ENCODE measurements around the gene YIF1A.
"Not testable (repeated sequence)": the region's sequence is repeated elsewhere in the genome, so short reads cannot be mapped to it uniquely, and the experiment has no call there.

Gene YIF1A

DNA sequence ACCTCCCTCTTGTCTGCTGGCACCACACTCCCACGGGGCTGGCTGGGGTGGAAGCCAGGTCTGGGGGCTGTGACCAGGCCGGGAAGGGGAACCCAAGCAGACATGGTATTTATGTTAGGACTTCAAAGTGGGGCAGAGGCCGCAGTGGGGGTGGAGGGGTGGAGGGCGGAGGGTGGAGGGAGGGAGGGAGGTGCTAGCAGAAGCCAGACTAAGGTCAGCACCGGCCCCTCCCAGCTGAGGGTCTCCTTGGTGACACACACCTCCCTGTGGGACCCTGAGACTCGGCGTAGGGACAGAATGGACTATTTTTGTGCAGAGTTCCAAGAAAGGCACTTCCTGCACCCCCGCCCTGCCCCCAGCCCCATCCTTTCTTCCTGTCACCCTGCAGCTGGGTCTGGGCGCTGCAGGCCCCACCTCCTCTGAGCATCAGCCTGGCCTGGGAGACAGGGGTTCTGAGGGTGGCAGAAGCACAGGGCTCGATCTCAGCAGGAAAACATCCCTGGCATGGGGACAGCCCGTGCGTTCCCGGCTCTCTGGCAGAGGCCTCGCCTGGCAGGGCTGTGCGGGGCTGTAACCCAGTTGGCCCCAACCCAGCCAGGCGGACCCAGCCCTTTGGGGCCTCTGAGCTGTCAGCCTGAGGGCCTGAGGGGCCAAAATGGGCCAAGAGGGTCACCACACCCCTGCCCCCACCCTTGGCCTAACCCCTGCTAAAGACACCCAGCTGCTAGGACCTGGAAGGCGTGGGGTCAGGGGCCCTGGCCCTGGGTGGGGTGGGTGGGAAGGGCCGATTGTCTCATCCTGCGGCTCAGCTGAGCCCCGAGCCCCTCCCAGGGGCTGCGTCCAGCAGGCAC, 37.5 kb upstream of the YIF1A start:
- no peak for DNase-seq (ENCODE audit: low read depth)

DNA sequence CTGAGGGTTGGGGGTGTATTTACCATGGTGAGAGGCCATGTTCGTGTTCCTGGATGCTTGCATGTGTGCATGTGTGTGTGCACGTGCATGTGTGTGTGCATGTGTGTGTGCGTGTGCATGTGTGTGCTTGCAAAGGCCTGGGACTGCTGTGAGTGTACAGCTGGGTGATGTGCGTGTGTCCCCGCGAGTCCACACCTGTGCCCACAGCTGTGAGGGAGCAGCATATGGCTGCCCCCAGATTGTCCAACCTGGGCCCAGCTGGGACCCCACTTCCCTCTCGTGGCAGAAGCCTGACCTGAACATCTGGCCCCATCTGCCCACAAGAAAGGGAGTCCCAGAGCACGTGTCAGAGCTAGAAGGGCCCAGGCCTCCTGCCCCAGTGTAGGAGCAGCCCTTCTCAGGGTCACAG, 36.3 kb upstream of the YIF1A start:
- DNase-seq (ENCODE audit: low read depth), result no peak

DNA sequence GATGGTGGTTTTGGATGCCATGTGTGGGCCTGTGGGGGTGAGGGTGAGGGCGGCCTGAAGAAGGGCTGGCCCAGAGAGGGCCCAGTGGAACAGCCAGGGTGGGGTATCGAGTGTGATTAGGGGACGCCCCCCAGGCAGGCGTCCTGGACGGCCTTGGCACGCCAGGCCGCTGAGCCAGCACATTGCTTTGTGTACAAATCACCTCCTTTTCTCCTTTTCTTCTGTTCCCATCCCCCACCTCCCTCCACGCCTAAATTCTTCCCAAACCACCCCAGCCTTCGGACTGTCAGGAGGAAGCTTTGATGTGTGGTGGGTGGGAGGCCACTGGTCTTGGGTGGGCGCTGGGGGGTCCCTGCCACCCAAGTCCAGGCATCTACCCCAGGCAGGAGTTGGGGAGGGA, 35.7 kb upstream of the YIF1A start:
- DNase-seq (ENCODE audit: low read depth), result no peak

DNA sequence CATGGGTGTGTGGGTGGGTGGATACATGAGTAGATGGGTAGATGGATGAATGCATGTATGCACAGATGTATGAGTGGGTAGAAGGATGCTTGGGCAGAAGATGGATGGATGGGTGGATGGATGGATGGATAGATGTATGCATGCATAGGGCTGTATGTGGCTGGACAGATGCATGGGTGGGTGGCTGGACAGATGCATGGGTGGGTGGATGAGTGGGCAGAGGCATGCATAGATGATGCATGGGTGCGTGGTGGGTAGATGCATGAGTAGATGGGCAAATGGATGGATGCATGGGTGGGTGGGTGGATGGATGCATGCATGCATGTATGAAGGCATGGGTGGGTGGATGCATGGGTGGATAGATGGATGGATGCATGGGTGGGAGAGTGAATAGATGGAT, 34.7 kb upstream of the YIF1A start:
- DNase-seq (ENCODE audit: low read depth), result no peak

DNA sequence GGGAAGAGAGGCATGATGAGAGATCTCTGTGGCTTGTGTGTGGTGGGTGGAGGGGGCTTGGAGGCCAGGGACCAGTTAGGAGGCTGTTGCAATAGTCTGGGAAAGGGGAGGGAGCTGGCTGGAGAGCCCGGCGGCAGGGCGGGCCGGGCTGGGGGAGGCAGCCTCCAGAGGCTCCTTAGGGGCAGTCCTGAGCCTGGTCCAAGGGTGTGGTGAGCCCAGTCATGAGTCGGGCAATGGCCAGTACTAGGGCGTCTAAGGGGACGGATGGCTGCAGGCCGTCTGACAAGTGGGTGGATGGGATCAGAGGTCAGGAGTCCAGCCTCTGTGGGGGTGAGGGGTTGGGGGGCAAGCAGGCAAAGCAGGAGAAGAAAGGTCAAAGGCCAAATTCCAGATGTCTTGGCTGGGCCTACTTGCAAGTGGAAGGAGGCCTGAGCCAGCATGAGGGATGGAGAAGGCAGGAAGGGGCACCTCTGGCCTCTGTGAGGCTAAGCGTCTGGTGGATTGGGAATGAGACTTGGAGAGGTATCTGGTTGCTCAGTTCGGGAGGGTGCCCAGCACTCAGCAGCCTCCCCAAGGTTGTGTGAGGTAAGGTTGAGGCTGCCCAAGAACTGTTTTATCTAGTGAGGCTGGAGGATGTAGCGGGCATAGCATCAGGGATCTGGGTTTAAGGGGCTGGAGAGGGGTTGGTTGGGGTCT, 33.9 kb upstream of the YIF1A start:
- DNase-seq (ENCODE audit: low read depth), result no peak

DNA sequence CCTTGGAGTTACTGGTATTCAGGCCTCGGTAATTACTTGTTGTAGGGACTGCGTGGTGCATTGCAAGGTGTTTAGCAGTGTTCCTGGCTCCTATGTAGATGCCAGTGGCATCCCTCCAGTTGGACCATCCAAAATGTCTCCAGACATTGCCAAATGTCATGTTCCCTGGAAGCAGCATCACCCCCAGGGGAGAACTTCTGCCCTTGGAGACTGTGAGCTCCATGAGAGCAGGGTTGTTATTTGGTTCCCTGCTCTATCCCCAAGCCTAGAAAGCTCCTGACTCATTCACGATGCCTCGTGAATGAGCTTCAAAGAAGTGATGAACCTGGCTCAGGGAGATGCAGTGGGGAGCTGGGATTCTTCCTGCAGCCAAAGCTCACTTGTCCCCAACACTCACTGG, 32.7 kb upstream of the YIF1A start:
- DNase-seq (ENCODE audit: low read depth), result no peak

DNA sequence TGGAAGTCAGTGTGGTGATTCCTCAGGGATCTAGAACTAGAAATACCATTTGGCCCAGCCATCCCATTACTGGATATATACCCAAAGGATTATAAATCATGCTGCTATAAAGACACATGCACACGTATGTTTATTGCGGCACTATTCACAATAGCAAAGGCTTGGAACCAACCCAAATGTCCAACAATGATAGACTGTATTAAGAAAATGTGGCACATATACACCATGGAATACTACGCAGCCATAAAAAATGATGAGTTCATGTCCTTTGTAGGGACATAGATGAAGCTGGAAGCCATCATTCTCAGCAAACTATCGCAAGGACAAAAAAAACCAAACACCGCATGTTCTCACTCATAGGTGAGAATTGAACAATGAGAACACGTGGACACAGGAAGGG, 31.8 kb upstream of the YIF1A start:
- not testable (repeated sequence) for DNase-seq (ENCODE audit: low read depth)

DNA sequence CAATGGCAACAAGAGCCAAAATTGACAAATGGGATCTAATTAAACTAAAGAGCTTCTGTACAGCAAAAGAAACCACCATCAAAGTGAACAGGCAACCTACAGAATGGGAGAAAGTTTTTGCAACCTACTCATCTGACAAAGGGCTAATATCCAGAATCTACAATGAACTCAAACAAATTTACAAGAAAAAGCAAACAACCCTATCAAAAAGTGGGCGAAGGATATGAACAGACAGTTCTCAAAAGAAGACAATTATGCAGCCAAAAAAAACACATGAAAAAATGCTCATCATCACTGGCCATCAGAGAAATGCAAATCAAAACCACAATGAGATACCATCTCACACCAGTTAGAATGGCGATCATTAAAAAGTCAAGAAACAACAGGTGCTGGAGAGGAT, 31.3 kb upstream of the YIF1A start:
- DNase-seq (ENCODE audit: low read depth), result not testable (repeated sequence)

DNA sequence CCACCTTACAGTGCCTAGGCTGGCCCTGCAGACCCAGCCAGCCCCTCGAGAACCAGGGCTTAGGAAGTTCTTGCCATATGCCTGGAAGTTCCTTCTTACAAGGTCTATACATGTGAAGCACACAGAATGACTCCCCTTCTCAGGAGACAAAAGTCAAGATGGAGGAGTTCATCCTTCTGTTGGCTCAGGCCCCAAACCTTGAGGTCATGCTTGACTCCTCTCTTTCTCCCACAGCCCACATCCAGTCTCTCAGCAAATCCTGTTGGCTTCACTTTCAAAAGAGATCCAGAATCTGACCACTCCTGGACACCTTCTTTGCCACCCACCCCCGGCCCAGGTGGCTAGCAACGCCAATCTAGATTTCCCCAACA, 29.6 kb upstream of the YIF1A start:
- DNase-seq (ENCODE audit: low read depth), result no peak

DNA sequence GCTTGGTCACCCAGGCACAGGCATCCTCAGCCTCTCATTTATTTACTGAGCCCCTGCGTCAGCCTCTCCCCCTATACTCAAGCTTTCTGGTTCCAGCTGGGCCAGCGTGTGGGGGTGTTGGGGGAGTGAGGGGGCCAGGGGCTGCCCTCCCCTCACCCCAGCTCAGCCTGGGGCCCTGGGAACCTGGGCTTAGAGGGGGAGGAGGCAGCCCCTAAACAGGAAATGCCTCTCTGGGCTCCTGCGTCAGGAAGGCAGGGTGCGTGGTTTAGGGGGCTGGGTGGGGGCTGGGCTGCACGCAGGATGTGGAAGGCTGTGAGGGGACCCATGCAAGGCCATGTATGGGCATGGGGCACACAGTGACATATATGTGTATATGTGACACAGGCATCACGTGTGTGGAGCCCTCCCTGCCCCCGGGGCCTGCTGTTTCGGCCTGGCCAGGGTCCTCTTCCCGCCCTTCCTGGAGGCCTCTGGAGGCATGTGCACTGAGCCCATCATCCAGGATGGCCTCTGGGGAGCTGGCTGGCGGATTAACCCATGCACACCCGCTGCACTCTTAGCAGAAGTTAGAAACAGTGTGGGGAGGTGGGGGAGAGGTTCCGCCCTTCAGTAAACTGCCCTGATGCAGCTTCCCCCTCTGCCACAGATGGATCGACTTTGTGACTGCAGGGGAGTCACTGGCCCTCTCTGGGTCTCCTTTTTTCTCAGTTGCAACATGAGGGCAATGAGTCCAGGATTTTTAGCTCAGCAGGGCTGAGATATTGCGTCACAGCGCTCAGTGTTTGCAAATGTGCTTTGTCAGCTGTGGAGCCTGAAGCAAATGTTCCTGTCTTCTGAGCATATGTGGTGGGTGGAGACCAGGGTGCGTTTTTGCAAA, 29.0 kb upstream of the YIF1A start:
- peak; percentile 39 for DNase-seq (ENCODE audit: low read depth)

DNA sequence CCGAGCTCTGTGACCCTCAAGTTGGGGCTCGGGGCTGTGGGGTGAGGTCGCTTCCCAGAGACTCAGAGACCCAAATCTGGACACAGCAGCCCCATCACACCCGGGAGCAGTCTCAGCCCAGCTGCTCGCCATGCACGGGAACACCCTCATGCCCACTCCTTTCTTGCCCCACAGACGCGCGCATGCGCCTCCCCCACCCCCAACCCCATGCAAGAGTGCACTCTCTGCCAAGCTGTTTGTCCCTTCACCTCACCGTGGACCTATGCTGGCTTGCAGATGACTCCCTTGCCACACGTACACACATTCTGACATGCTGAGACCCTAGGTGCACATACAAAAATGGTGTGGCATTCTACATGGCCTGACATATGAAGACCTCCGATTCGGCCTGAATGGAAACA, 28.4 kb upstream of the YIF1A start:
- DNase-seq (ENCODE audit: low read depth), result peak; percentile 41

DNA sequence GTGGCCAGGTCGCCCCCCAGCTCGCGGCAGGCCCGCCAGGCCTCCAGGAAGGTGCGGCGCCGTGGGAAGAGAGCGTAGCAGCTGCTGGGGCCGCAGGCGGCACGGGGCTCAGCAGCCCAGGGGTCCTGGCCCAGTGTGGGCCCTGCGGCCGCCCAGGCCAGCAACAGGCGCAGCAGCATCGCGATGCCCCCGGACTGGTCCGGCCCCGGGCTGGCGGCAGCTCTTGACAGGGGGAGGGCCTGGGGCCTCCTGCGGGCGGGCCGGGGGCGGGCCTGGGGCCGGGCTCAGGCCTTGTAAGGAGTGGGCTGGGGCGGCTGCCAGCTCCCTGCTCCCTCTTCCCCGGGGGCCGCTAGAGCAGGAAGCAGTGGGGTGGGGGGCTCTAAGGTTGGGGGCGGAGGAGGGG, 27.9 kb upstream of the YIF1A start, which contains the start of gene CD248:
Gene CD248, minus strand, starts transcription at position 196 of the 403 bp plus-strand sequence. Its CDS starts 17 bp downstream, at position 179.
- no peak for DNase-seq (ENCODE audit: low read depth)

DNA sequence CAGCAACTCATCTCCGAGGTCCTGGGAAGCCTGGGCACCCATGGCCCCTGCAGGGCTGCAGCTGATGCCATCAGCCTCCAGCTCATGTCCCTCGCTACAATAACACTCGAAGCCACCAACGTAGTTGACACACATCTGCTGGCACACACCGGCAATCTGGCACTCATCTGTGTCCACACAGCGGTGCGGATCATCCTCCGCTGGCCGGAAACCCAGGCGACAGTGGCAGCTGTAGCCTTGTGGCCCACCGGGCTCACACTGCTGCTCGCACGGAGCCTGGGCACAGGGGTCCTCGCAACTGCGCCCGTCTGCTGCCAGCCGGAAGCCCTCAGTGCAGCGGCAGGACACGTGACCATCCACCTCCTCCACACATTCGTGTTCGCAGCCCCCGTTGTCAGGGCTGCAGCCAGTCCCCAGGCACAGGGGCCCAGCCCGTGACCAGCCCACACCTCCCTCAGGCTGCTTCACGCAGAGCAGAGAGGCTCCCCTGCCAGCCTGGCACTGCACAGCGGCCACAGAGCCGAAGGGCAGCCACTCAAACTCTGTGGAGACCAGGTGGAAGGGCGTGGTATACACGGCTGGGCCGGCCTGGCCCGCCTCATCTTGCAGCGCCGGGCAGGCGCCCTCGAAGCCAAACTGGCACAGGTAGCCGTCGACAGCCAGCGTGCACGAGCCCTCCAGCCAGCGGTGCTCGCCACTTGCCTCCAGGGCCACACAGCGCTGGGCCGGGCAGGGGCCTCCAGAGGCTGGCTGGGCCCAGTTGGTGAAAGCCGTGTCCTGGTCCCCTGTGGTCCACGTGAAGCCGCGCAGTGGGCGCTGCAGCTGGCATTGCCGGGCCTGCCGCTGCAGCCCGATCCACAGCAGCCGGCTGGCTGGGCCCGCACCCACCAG, 27.2 kb upstream of the YIF1A start:
- DNase-seq (ENCODE audit: low read depth), result no peak

DNA sequence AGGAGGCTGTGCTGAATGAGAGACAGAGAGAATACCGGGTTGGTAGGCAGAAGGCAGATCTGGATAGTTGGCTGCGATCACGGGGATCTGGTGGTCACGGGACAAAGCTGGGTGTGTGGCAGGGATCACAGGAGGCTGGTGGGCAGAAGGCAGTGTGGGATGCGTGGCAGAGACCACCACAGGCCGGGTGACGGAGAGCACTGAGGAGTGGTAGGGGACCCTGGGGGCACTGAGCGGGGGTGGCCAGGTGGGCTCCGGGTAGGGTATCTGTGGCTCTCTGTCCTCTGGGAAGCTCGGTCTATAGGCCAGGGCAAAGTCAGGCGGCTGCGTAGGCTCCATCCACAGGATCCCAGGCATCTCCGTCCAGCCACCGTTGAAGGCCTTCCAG, 26.5 kb upstream of the YIF1A start:
- DNase-seq (ENCODE audit: low read depth), result no peak

DNA sequence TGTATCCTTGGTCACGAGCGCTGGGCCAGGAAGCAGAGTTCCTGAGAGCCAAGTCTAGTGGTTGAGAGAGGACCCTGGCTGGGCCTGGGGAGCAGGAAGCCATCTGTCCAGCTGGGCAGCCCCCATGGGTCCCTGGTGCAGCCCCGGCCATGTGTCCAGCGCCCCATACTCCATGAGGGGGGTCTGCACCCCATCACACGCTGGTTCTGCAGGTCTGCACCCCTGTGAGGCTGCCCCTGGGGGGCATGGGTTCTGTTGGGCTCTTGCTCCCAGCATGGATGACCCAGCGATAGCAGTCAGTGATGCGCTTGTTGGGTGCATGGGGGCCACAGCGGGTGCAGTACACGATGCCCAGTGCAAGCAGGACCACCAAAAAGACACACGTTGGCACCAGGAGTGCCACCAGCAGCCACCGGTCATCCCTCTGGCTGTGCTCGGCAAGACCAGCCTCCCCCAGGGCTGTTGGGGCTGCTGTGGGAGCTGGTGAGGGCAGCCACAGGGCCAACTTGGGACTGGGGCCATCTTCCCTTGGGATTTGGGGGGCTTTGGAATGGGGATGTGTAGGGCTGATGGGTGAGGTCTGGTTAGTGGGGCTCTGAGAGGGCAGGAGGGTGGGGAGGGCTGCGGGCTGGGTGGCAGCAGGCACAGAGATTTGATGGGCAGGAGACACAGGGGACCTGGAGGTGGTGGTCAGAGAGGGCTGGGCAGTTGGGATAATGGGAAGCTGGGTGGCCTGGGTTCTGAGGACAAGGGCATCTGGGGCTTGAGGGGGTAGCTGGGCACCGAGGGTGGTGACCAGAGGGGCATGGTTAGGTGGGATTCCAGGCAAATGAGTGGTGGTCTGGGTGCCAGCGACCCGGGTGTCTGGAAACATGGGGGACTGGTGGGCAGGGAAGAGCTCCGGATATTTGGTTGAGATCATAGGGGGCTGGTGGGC, 25.9 kb upstream of the YIF1A start:
- no peak for DNase-seq (ENCODE audit: low read depth)

DNA sequence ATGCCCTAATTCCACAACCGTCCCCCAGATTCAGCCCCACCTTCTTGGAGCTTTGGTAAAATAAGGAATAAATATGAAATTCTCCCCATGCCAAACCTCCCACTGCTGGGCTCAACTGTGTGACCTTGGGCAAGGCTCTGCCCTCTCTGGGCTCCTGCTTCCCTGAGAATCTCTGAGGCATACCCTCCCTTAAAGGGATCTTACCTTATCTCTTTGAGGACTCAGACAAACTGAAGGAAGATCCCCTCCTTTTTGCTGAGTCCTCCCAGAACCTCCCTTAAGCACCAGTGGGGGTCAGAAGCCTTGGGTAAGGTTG, 25.2 kb upstream of the YIF1A start:
- no peak for DNase-seq (ENCODE audit: low read depth)

DNA sequence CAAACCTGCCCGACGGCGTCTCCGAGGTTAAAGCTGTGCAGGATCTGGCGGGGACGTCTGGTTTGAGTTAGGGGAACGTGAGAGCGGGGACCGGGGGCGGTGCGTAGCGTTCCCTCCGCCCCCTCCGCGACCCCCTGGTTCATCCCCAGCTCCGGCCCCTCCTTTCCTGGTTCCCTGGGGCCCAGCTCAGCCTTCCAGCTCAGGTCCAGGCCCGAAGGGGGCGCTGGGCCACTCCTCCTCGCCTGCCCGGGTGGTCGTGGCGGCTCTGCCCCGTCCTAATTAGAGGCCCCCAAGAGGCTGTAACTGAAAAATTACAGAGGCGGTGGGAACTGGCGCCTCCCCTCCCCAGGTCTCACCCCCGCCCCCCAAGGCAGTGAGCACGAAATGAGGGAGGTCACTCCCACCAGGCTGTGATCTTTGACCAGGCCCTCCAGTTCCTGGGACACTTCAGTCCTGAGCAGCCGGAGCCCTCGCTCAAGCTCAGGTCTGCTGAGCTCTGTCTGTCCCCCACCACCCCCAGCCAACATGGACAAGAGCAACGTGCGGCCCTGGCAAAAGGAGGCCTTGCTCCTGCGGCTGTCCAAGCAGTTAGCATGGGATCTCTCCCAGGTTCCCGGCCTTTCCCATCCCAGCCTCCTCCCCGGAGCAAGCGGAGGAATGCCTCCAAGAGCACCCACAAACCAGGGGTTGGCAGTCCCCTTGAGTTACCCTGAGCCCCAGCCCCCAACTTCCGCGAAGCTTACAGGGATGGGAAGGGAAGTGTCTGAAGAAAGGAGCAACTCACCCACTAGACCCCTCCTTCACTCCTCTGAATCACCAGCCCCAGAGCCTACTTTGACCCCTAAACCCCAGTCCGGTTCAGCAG, 24.6 kb upstream of the YIF1A start:
- no peak for DNase-seq (ENCODE audit: low read depth)

DNA sequence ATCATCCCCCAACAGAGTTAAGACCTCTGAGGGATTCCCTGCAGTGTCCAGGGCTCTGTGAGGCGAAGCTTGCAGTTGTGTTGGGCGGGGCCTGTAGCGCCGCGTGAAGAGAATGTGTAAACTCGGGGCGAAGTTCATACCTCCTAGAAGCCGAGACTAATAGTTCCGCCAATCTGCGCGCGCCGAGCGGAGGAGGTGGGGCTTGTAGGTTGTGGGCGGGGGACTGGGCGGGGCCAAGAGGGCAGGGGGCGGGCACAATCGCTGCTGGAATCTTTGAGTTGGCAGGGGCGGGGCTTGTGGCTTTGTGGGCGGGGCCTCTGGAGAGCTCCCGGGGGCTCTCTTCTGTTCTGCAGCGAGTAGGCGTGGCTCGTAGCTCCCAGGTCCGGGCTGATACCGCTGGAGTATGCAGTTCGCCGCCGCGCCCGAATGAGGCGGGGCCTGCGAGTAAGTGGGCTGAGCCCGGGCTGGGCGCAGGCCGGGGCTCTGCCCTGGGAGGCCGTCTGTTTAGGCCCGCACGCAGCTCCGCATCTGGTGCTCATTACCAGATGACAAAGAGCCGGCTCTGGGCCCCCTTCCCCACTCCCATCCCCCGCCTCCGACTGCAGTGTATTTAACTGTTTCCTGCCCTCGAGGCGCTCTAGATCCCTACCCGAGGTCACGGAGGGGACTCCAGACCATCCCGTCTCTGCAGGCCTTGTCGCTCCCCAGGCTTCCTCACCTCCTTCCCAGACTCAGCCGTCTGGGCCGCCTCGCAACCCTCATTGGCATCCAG, 23.8 kb upstream of the YIF1A start:
- DNase-seq (ENCODE audit: low read depth), result peak; percentile 90

Data from activated T-cell treated with anti-CD3 and anti-CD28 coated beads for 48 hours (primary cell).